ENCODE results near the gene ESF1. TPM values are rescaled to one million over a fixed set of nuclear protein-coding genes. Genes with fewer than 3 reads are reported as not detected.

ESF1 gene
- total RNA-seq, 1 experiment from 2014 or later = 28.7 TPM

DNA sequence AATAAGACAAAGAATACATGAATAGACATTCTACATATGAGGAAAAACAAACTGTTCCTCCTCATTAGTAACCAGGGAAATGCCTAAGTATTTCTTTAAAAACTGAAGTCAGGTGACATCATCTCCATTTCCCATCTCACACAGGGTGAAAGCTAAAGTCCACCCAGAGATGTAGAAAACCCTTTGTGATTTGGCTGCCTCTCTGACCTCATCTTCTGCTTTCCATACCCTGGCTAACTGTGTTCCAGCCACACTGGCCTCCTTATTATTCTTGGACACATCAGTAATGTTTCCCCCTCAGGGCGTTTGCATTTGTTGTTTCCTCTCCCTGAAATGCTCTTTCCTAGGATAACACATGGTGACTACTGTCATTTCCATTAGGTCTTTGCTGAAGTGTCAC lies 40.4 kb downstream of the ESF1 start (continued):
- TF ChIP-seq, protein P1, sequence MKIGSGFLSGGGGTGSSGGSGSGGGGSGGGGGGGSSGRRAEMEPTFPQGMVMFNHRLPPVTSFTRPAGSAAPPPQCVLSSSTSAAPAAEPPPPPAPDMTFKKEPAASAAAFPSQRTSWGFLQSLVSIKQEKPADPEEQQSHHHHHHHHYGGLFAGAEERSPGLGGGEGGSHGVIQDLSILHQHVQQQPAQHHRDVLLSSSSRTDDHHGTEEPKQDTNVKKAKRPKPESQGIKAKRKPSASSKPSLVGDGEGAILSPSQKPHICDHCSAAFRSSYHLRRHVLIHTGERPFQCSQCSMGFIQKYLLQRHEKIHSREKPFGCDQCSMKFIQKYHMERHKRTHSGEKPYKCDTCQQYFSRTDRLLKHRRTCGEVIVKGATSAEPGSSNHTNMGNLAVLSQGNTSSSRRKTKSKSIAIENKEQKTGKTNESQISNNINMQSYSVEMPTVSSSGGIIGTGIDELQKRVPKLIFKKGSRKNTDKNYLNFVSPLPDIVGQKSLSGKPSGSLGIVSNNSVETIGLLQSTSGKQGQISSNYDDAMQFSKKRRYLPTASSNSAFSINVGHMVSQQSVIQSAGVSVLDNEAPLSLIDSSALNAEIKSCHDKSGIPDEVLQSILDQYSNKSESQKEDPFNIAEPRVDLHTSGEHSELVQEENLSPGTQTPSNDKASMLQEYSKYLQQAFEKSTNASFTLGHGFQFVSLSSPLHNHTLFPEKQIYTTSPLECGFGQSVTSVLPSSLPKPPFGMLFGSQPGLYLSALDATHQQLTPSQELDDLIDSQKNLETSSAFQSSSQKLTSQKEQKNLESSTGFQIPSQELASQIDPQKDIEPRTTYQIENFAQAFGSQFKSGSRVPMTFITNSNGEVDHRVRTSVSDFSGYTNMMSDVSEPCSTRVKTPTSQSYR (CRISPR knock-in tag; IDR thresholded peaks at IDR 0.05) = no peak
- TF ChIP-seq ZNF396 (CRISPR knock-in tag; IDR thresholded peaks at IDR 0.05; ENCODE audit: borderline replicate concordance) (no peak), MAX (CRISPR knock-in tag; IDR thresholded peaks at IDR 0.05) (no peak), GTF2I (CRISPR knock-in tag; conservative IDR thresholded peaks at IDR 0.05) (no peak), ZNF232 (CRISPR knock-in tag; IDR thresholded peaks at IDR 0.05) (no peak), ZNF416 (CRISPR knock-in tag; IDR thresholded peaks at IDR 0.05) (no peak), PRRX2 (CRISPR knock-in tag; IDR thresholded peaks at IDR 0.05) (no peak), USF1 (CRISPR knock-in tag; IDR thresholded peaks at IDR 0.05) (no peak), TEAD4 (CRISPR knock-in tag; IDR thresholded peaks at IDR 0.05) (no peak)
- TF ChIP-seq, protein P2, sequence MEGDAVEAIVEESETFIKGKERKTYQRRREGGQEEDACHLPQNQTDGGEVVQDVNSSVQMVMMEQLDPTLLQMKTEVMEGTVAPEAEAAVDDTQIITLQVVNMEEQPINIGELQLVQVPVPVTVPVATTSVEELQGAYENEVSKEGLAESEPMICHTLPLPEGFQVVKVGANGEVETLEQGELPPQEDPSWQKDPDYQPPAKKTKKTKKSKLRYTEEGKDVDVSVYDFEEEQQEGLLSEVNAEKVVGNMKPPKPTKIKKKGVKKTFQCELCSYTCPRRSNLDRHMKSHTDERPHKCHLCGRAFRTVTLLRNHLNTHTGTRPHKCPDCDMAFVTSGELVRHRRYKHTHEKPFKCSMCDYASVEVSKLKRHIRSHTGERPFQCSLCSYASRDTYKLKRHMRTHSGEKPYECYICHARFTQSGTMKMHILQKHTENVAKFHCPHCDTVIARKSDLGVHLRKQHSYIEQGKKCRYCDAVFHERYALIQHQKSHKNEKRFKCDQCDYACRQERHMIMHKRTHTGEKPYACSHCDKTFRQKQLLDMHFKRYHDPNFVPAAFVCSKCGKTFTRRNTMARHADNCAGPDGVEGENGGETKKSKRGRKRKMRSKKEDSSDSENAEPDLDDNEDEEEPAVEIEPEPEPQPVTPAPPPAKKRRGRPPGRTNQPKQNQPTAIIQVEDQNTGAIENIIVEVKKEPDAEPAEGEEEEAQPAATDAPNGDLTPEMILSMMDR (IDR thresholded peaks at IDR 0.05) = no peak
- TF ChIP-seq, protein P3, sequence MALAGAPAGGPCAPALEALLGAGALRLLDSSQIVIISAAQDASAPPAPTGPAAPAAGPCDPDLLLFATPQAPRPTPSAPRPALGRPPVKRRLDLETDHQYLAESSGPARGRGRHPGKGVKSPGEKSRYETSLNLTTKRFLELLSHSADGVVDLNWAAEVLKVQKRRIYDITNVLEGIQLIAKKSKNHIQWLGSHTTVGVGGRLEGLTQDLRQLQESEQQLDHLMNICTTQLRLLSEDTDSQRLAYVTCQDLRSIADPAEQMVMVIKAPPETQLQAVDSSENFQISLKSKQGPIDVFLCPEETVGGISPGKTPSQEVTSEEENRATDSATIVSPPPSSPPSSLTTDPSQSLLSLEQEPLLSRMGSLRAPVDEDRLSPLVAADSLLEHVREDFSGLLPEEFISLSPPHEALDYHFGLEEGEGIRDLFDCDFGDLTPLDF (CRISPR knock-in tag; IDR thresholded peaks at IDR 0.05) = no peak

GRCh38 chr20:13741879-13742278 lies 42.8 kb downstream of the ESF1 start:
- Mint-ChIP-seq H3K9me3 (peaks cover 22% of the 10 kb centered on the region), H3K4me1 (no peaks in the 10 kb centered on the region), H3K27ac (no peak overlapping the region), H3K36me3 (peaks cover 58% of the 10 kb centered on the region), H3K4me3 (no peak overlapping the region), H3K27me3 (ENCODE audit: low read depth) (no peaks in the 10 kb centered on the region)
- TF ChIP-seq ZNF263 (CRISPR knock-in tag; IDR thresholded peaks at IDR 0.05; ENCODE audit: low read depth) = no peak
- no peak for TF ChIP-seq ESRRA (CRISPR knock-in tag; IDR thresholded peaks at IDR 0.05; ENCODE audit: borderline replicate concordance)
- no peak for TF ChIP-seq PRRX2 (CRISPR knock-in tag; IDR thresholded peaks at IDR 0.05)
- TF ChIP-seq NFE2L1 (CRISPR knock-in tag; IDR thresholded peaks at IDR 0.05) = no peak
- no peak for TF ChIP-seq ZNF416 (CRISPR knock-in tag; IDR thresholded peaks at IDR 0.05)
- TF ChIP-seq CREM (CRISPR knock-in tag; IDR thresholded peaks at IDR 0.05) = no peak
- no peak for TF ChIP-seq USF1 (CRISPR knock-in tag; IDR thresholded peaks at IDR 0.05)
- no peak for TF ChIP-seq ZBTB21 (CRISPR knock-in tag; IDR thresholded peaks at IDR 0.05; ENCODE audit: borderline replicate concordance)
- no peak for TF ChIP-seq ZNF512 (CRISPR knock-in tag; IDR thresholded peaks at IDR 0.05; ENCODE audit: borderline replicate concordance)
- TF ChIP-seq HMGA2 (CRISPR knock-in tag; IDR thresholded peaks at IDR 0.05) = no peak
- TF ChIP-seq ETV6 (CRISPR knock-in tag; IDR thresholded peaks at IDR 0.05) = no peak
- no peak for TF ChIP-seq ELF4 (CRISPR knock-in tag; IDR thresholded peaks at IDR 0.05; ENCODE audit: low read depth)
- DNase-seq (ENCODE audit: low spot score) (no peak), ATAC-seq (no peak)
- CTCF ChIA-PET = no interaction called here
- POLR2A ChIA-PET = no interaction called here
